HepG2 (cell line): ENCODE results near the gene ZNF23. TPM values are rescaled to one million over a fixed set of nuclear protein-coding genes. Genes with fewer than 3 reads are reported as not detected.
A peak's percentile ranks its signal among the peaks of the same experiment; 100 is the strongest.

Experiments
- ATAC-seq: fragments of 200-7000 bp; cut with Tn5 transposase; 3 replicates; pipeline ENCODE4 v1.9.1; 2020; ENCODE audit warnings: mild to moderate bottlenecking, moderate library complexity
- BruUV-seq: library from RNA; stranded (reverse); fragments of 400-500 nt; replicated peaks from 2 replicates; lab custom pipeline; 2021; lab: Mats Ljungman, UMichigan
- CTCF ChIA-PET: fragments of 300-600 bp; formaldehyde crosslinking; extraction: SDS; loops from one replicate; lab custom pipeline; 2021; ENCODE audit warnings: low total read pairs, inconsistent platforms, low intra/inter-chr PET ratio; lab: Yijun Ruan, JAX
- POLR2A ChIA-PET: fragments of 350-600 bp; sonication (Branson Sonifier 250); formaldehyde crosslinking; loops from one replicate; lab custom pipeline; 2020; ENCODE audit warnings: antibody characterized with exemption, inconsistent platforms; lab: Yijun Ruan, JAX
- DNase-seq: peaks from one replicate; pipeline ENCODE4 v3.0.0-alpha.2; 2015; ENCODE audit warnings: low spot score
- FAIRE-seq: peaks from 3 replicates; lab custom pipeline; 2011; peaks lifted over from hg19 to GRCh38; lab: Jason Lieb, UNC
- H2AFZ ChIP-seq: one replicate; pipeline ENCODE4 v1.6.1; 2011; ENCODE audit warnings: low read length, inconsistent platforms
- H3K27ac ChIP-seq: fragments of 300-600 bp; 3 replicates; pipeline ENCODE4 v1.8.0; 2011; ENCODE audit warnings: mixed run types, mild to moderate bottlenecking, mixed read lengths, low read length, inconsistent platforms; ENCODE audit not compliant: insufficient read depth; ENCODE audit errors: extremely low read length
- H3K27me3 ChIP-seq, 2 experiments: fragments of 200-600 bp in 1 of 2; 2 replicates in 1 of 2; 3 replicates in 1 of 2; pipeline versions ENCODE4 v1.6.0 to v1.8.0; 2011; ENCODE audit warnings: low read length in 2 of 2, mild to moderate bottlenecking in 2 of 2, moderate library complexity in 2 of 2, inconsistent platforms in 1 of 2; ENCODE audit not compliant: insufficient read depth in 2 of 2, control insufficient read depth in 1 of 2
- H3K36me3 ChIP-seq, 2 experiments: fragments of 200-600 bp in 1 of 2; replicated peaks in 1 of 2; 2 replicates in 1 of 2; 3 replicates in 1 of 2; pipeline versions ENCODE4 v1.5.1 to v1.8.0; 2011; ENCODE audit warnings: low read length in 2 of 2, inconsistent platforms in 1 of 2; ENCODE audit not compliant: insufficient read depth in 2 of 2, control insufficient read depth in 1 of 2
- H3K4me1 ChIP-seq: 2 replicates; pipeline ENCODE4 v1.5.1; 2012; ENCODE audit warnings: low read length, inconsistent platforms; ENCODE audit not compliant: insufficient read depth
- H3K4me2 ChIP-seq: 2 replicates; pipeline ENCODE4 v1.6.0; 2011; ENCODE audit warnings: low read depth, low read length, inconsistent platforms
- H3K4me3 ChIP-seq, 3 experiments: fragments of 200-600 bp in 1 of 3; sonication (generic), shearing (Covaris generic) in 1 of 3; replicated peaks in 1 of 3; 2 replicates each; pipeline ENCODE4 v1.5.1; 2011 to 2016; ENCODE audit warnings: low read length in 3 of 3, inconsistent platforms in 2 of 3, low read depth in 2 of 3, mild to moderate bottlenecking in 2 of 3, control low read depth in 1 of 3, mixed read lengths in 1 of 3; ENCODE audit not compliant: insufficient read depth in 1 of 3
- H3K79me2 ChIP-seq: one replicate; pipeline ENCODE4 v1.6.1; 2011; ENCODE audit warnings: low read length, inconsistent platforms; ENCODE audit not compliant: insufficient read depth
- H3K9ac ChIP-seq: 2 replicates; pipeline ENCODE4 v1.6.0; 2011; ENCODE audit warnings: mild to moderate bottlenecking, low read depth, low read length, inconsistent platforms; ENCODE audit not compliant: insufficient read depth
- H3K9me3 ChIP-seq: 2 replicates; pipeline ENCODE4 v1.5.1; 2012; ENCODE audit warnings: mild to moderate bottlenecking, low read length
- H4K20me1 ChIP-seq: 2 replicates; pipeline ENCODE4 v1.6.0; 2011; ENCODE audit warnings: inconsistent platforms, mild to moderate bottlenecking, low read length, moderate library complexity; ENCODE audit not compliant: insufficient read depth
- BRD4 ChIP-seq: sonication (generic); formaldehyde crosslinking; IDR thresholded peaks from 2 replicates; pipeline ENCODE4 v1.4.0; 2020; ENCODE audit warnings: missing genetic modification reagents
- DMTF1 ChIP-seq: sonication (generic); formaldehyde crosslinking; IDR thresholded peaks from 2 replicates; pipeline ENCODE4 v1.4.0; 2020; ENCODE audit warnings: mild to moderate bottlenecking, missing genetic modification reagents
- ELK4 ChIP-seq: sonication (generic); formaldehyde crosslinking; IDR thresholded peaks from 2 replicates; pipeline ENCODE4 v1.9.0; 2021; ENCODE audit warnings: missing genetic modification reagents, borderline replicate concordance
- KDM2A ChIP-seq: sonication (generic); formaldehyde crosslinking; IDR thresholded peaks from 2 replicates; pipeline ENCODE4 v1.4.0; 2020; ENCODE audit warnings: low read depth, missing genetic modification reagents, borderline replicate concordance
- ZNF138 ChIP-seq: sonication (generic); formaldehyde crosslinking; IDR thresholded peaks from 2 replicates; pipeline ENCODE4 v1.5.0; 2020; ENCODE audit warnings: mild to moderate bottlenecking, low read depth, missing genetic modification reagents
- ZNF24 ChIP-seq: fragments of 450-650 bp; IDR thresholded peaks from 2 replicates; pipeline ENCODE4 v1.6.1; 2017; ENCODE audit warnings: antibody characterized with exemption, mild to moderate bottlenecking
- ZNF530 ChIP-seq: sonication (generic); formaldehyde crosslinking; IDR thresholded peaks from 2 replicates; pipeline ENCODE4 v1.5.0; 2020; ENCODE audit warnings: low read depth, mild to moderate bottlenecking, missing genetic modification reagents
- ZNF644 ChIP-seq: IDR thresholded peaks from 2 replicates; pipeline ENCODE4 v1.6.1; 2016; ENCODE audit warnings: low read depth
- ZNF773 ChIP-seq: sonication (generic); formaldehyde crosslinking; IDR thresholded peaks from 2 replicates; pipeline ENCODE4 v1.4.0; 2020; ENCODE audit warnings: missing genetic modification reagents, borderline replicate concordance
- WGBS: methylation state at CpG from one replicate; pipeline ENCODE4 v1.1.6; 2017; ENCODE audit warnings: low lambda C conversion rate; 5-methylcytosine and 5-hydroxymethylcytosine counted together
- in situ Hi-C: cut with HindIII; loops from 2 replicates; pipeline ENCODE4 v1.10.0; 2017; ENCODE audit warnings: low pct_unique_long_range_greater_than_20kb; ENCODE audit not compliant: extremely low pct_ligation_motif_present
- intact Hi-C: fragments of 100-400 bp; cut with micrococcal nuclease; formaldehyde crosslinking; loops from one replicate; pipeline ENCODE4 v1.10.0; 2022; ENCODE audit not compliant: unreplicated experiment
- polyA plus RNA-seq, 8 experiments: library from polyadenylated mRNA; depleted of rRNA in 3 of 8; stranded (reverse) in 7 of 8; unstranded in 1 of 8; fragments of >200 nt; fragmentation: Illumina TruSeq in 4 of 8; extraction: Trizol in 4 of 8; gene quantifications; 2 replicates each; pipeline versions ENCODE4 v1.2.1 to v1.2.3, GENCODE V29; 2011 to 2016; ENCODE audit warnings: low read depth in 4 of 8, missing spikeins in 1 of 8, mixed read lengths in 1 of 8; ENCODE audit not compliant: insufficient read depth in 1 of 8
- total RNA-seq, 5 experiments: library from RNA; depleted of rRNA; stranded (reverse); fragments of >200 nt; fragmentation: Illumina TruSeq; extraction: Trizol; gene quantifications; 2 replicates each; pipeline ENCODE4 v1.2.3, GENCODE V29; 2016; ENCODE audit warnings: low read depth in 1 of 5
- TF ChIP-seq, protein P1 (sequence below): sonication (generic); formaldehyde crosslinking; IDR thresholded peaks from 2 replicates; pipeline ENCODE4 v1.5.1; 2020; ENCODE audit warnings: mild to moderate bottlenecking, missing genetic modification reagents

The ZNF23 gene
- total and polyA plus RNA-seq, 2 of the 13 experiments (the other 11 are each of a cell fraction or from before 2014, with no cell fraction given), result 8.6 to 12.2 TPM

DNA sequence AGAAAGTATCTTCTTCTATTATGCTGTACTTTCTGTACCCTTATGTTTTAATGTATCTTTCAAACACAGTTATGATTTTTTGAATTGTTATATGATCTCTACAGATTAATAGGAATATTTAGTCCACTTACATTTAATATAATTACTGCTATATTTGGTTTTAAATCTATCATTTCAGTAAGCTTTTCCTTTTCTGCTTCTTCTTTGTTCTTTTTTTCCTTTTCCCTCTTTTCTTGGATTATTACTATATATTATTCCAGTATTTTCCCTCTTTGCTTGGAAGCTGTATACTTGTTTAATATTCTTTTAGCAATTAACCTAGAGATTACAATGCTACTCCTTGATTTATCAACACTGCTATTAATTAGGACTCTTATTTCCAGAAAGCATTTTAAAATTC, 33.7 kb downstream of the ZNF23 start:
- CTCF ChIA-PET, result no interaction called here
- Histone ChIP-seq H3K79me2 (no peaks in the 10 kb centered on the region), H4K20me1 (no peaks in the 10 kb centered on the region), H3K36me3 (no peaks in the 10 kb centered on the region), H3K27ac (no peak overlapping the region), H2AFZ (no peak overlapping the region), H3K4me2 (no peak overlapping the region), H3K9ac (no peak overlapping the region), H3K4me3 (no peak overlapping the region), H3K27me3 (peaks cover 11 to 44% of the 10 kb centered on the region in 2 experiments), H3K4me1 (peaks cover 30% of the 10 kb centered on the region), H3K9me3 (no peaks in the 10 kb centered on the region)
- in situ Hi-C loops, result no loop called here
- intact Hi-C loops, result loop anchor here (10.0 kb wide), 1 partner anchor 186 kb away; no protein-coding TSS in a partner anchor
- no TSS peak for BruUV-seq
- no peak for ATAC-seq
- POLR2A ChIA-PET, result no interaction called here
- FAIRE-seq, result no peak
- TF ChIP-seq KDM2A (CRISPR knock-in tag), result no peak
- no peak for DNase-seq

GRCh38 chr16:71426880-71427615, 35.0 kb downstream of the ZNF23 start:
- in situ Hi-C loops, result no loop called here
- Histone ChIP-seq H3K27ac (peak overlapping the region; percentile 34), H3K9ac (no peak overlapping the region), H3K9me3 (no peaks in the 10 kb centered on the region), H3K36me3 (no peaks in the 10 kb centered on the region), H3K4me3 (peak overlapping the region in 1 of 3 experiments; percentile 33; a peak in 1 of 6 replicates), H2AFZ (no peak overlapping the region), H4K20me1 (no peaks in the 10 kb centered on the region), H3K27me3 (peaks cover 7 to 38% of the 10 kb centered on the region in 2 experiments), H3K4me2 (peak overlapping the region; percentile 83), H3K79me2 (no peaks in the 10 kb centered on the region), H3K4me1 (peaks cover 30% of the 10 kb centered on the region)
- DNase-seq (no peak), FAIRE-seq (no peak), ATAC-seq (no peak)
- CTCF ChIA-PET, result interaction anchor here (1.5 to 1.8 kb wide), 2 partner anchors 14 kb away, joined by 4 to 7 read pairs; no protein-coding TSS in a partner anchor
- BruUV-seq, result TSS peak; percentile 100
- POLR2A ChIA-PET, result interaction anchor here (0.8 to 2.1 kb wide), 6 partner anchors 14 to 145 kb away, joined by 3 to 13 read pairs (median 4); partner anchors contain the start of gene ZNF23
- WGBS, result 9% methylated on average over 12 of the region's 12 CpGs
- intact Hi-C loops, result loop anchor here (2.0 to 10.0 kb wide), 2 partner anchors 14 to 188 kb away; no protein-coding TSS in a partner anchor
- no peak for TF ChIP-seq ZNF138 (CRISPR knock-in tag)
- no peak for TF ChIP-seq ELK4 (CRISPR knock-in tag)
- no peak for TF ChIP-seq ZNF24
- TF ChIP-seq, protein P1, sequence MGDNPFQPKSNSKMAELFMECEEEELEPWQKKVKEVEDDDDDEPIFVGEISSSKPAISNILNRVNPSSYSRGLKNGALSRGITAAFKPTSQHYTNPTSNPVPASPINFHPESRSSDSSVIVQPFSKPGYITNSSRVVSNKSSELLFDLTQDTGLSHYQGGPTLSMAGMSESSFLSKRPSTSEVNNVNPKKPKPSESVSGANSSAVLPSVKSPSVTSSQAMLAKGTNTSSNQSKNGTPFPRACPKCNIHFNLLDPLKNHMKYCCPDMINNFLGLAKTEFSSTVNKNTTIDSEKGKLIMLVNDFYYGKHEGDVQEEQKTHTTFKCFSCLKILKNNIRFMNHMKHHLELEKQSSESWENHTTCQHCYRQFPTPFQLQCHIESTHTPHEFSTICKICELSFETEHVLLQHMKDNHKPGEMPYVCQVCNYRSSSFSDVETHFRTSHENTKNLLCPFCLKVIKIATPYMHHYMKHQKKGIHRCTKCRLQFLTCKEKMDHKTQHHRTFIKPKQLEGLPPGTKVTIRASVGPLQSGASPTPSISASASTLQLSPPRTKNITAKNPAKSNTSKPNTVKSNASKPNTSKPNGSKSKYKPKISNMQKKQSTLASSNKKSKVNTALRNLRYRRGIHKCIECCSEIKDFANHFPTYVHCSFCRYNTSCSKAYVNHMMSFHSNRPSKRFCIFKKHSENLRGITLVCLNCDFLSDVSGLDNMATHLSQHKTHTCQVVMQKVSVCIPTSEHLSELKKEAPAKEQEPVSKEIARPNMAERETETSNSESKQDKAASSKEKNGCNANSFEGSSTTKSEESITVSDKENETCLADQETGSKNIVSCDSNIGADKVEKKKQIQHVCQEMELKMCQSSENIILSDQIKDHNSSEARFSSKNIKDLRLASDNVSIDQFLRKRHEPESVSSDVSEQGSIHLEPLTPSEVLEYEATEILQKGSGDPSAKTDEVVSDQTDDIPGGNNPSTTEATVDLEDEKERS (CRISPR knock-in tag), result no peak
- no peak; the same call in 1 of the 2 replicates for TF ChIP-seq ZNF644
- no peak for TF ChIP-seq DMTF1 (CRISPR knock-in tag)
- no peak for TF ChIP-seq BRD4
- TF ChIP-seq ZNF530 (CRISPR knock-in tag), result no peak
- no peak for TF ChIP-seq ZNF773
